Measurements from ENCODE around the gene C9orf85. TPM values are rescaled to one million over a fixed set of nuclear protein-coding genes. Genes with fewer than 3 reads are reported as not detected.

C9orf85 gene
- total and polyA plus RNA-seq, 9 of the 15 experiments (the other 6 are each of a cell fraction or from before 2014, with no cell fraction given): 6.7 to 17.6 (median 13.0) TPM

DNA sequence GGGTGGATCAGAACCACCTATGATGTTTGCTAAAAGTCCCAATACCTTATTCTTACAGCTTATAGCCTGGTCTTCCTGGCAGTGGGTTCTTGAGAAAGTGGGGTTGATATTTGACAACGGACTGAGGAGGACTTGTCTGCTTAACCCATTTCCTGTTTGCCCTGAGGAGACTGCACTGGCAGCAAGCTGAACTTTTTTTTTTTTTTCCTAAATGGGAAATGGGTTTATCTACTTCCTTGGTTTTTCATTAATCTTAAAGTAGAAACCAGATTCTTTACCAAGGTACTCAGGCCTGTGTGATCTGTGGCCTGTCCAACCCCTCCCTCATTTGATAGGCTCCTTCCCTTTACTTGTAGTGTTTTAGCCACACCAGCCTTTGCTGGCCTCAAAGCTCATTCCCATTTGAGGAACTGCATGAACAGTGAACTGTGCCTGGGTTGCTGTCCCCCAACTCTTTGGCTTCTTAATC, 101.9 kb downstream of the C9orf85 start:
- Histone ChIP-seq H3K27me3 (ENCODE audit: control insufficient read depth in 2 of 2, insufficient read depth in 2 of 2, low read length in 2 of 2) (peaks cover 0 to 14% of the 10 kb centered on the region in 2 experiments; a peak in 3 of 5 replicates), H3K9ac (ENCODE audit: insufficient read depth in 1 of 2, low read depth in 2 of 2, low read length in 2 of 2) (no peak overlapping the region), H3K36me3 (ENCODE audit: control insufficient read depth, insufficient read depth, low read length) (no peaks in the 10 kb centered on the region), H4K20me1 (replicated peaks; ENCODE audit: control insufficient read depth, insufficient read depth, low read length) (no peaks in the 10 kb centered on the region), H3K4me3 (no peak overlapping the region), H3K9me1 (ENCODE audit: control insufficient read depth, insufficient read depth, low read length) (no peaks in the 10 kb centered on the region), H3K79me2 (ENCODE audit: control insufficient read depth, insufficient read depth, low read length) (no peaks in the 10 kb centered on the region), H3K4me1 (replicated peaks in 1 of 2; ENCODE audit: control insufficient read depth in 2 of 2, insufficient read depth in 2 of 2, low read length in 2 of 2) (no peaks in the 10 kb centered on the region), H3K9me3 (replicated peaks; ENCODE audit: control insufficient read depth, insufficient read depth, low read depth, low read length) (no peaks in the 10 kb centered on the region), H2AFZ (ENCODE audit: low read depth, low read length) (no peak overlapping the region), H3K27ac (ENCODE audit: extremely low read depth, low read depth, low read length) (no peak overlapping the region), H3K4me2 (ENCODE audit: insufficient read depth, low read length) (no peak overlapping the region)
- WGBS (ENCODE audit: insufficient coverage, low coverage, missing lambda C conversion rate): 0% methylated on average over 1 of the region's 1 CpG
- ChIA-PET CTCF (ENCODE audit: low intra/inter-chr PET ratio) (no interaction called here), POLR2A (no interaction called here)
- FAIRE-seq (no peak), ATAC-seq (no peak), DNase-seq (ENCODE audit: extremely low read depth in 1 of 4, low spot score in 3 of 4) (no peak)
- no peak for TF ChIP-seq YBX1 (IDR thresholded peaks at IDR 0.05)
- no peak for TF ChIP-seq MEIS2 (IDR thresholded peaks at IDR 0.05; ENCODE audit: partially characterized antibody)
- TF ChIP-seq KDM5B (IDR thresholded peaks at IDR 0.05; ENCODE audit: insufficient replicate concordance, low read depth, low read length): no peak
- TF ChIP-seq NR2C1 (IDR thresholded peaks at IDR 0.05): no peak
- no peak for TF ChIP-seq NR2C1 (tag; IDR thresholded peaks at IDR 0.05)
- TF ChIP-seq SRSF1 (IDR thresholded peaks at IDR 0.05; ENCODE audit: low read depth, low read length): no peak
- TF ChIP-seq PHB (CRISPR knock-in tag; IDR thresholded peaks at IDR 0.05): no peak
- TF ChIP-seq ZFPM2 (CRISPR knock-in tag; IDR thresholded peaks at IDR 0.05): no peak
- TF ChIP-seq OTX1 (CRISPR knock-in tag; IDR thresholded peaks at IDR 0.05): no peak
- TF ChIP-seq IRF2 (CRISPR knock-in tag; IDR thresholded peaks at IDR 0.05): no peak
- no peak for TF ChIP-seq TEAD2 (tag; IDR thresholded peaks at IDR 0.05)
- TF ChIP-seq, protein P1, sequence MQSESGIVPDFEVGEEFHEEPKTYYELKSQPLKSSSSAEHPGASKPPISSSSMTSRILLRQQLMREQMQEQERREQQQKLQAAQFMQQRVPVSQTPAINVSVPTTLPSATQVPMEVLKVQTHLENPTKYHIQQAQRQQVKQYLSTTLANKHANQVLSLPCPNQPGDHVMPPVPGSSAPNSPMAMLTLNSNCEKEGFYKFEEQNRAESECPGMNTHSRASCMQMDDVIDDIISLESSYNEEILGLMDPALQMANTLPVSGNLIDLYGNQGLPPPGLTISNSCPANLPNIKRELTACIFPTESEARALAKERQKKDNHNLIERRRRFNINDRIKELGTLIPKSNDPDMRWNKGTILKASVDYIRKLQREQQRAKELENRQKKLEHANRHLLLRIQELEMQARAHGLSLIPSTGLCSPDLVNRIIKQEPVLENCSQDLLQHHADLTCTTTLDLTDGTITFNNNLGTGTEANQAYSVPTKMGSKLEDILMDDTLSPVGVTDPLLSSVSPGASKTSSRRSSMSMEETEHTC (IDR thresholded peaks at IDR 0.05): no peak
- in situ Hi-C loops (cut with MboI): loop anchor here (10.0 to 25.0 kb wide), 2 partner anchors 189 to 726 kb away; no protein-coding TSS in a partner anchor
- BruUV-seq (replicated peaks): no TSS peak
- intact Hi-C loops (cut with micrococcal nuclease): no loop called here
